Measurements from ENCODE around the gene SFMBT2.

- no peak for TF ChIP-seq ZNF274 (IDR thresholded peaks at IDR 0.05; ENCODE audit: low read depth, low read length)
- no peak for TF ChIP-seq SUZ12 (IDR thresholded peaks at IDR 0.05; ENCODE audit: extremely low read depth, insufficient read depth, insufficient read length)
- no peak for TF ChIP-seq YY1 (IDR thresholded peaks at IDR 0.05; ENCODE audit: insufficient read depth, insufficient read length)
These were observed 216.3 kb downstream of the SFMBT2 start for GRCh38 chr10:7194571-7194970.

All from NT2/D1 (cell line).